Smooth muscle cell of the brain vasculature (primary cell): Measurements from ENCODE around the gene GPX7.

Source experiments
- DNase-seq: peaks from one replicate; pipeline ENCODE4 v3.0.0-alpha.2; 2012; ENCODE audit warnings: low read depth, low spot score

Gene GPX7

GRCh38 chr1:52588027-52588426 is 14.1 kb upstream of the GPX7 start:
- no peak for DNase-seq

DNA sequence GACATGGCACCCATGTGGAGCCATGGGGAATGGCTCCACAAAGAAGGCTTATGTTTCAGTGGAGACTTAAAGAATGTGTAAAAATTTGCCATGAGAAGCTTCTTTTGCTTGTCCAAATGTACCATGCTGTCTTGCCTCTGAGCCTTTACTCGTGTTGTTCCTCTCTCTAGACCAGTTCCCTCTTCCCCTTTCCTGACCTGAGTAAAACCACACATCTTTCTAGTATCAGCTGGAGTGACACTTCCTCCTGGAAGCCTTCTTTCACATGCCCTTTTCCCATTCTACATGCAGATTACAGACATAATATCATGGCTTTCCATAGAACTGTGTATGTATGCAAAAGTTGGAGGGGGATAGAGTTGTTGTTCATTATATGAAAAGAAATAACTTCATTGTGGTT is 13.6 kb upstream of the GPX7 start:
- no peak for DNase-seq

DNA sequence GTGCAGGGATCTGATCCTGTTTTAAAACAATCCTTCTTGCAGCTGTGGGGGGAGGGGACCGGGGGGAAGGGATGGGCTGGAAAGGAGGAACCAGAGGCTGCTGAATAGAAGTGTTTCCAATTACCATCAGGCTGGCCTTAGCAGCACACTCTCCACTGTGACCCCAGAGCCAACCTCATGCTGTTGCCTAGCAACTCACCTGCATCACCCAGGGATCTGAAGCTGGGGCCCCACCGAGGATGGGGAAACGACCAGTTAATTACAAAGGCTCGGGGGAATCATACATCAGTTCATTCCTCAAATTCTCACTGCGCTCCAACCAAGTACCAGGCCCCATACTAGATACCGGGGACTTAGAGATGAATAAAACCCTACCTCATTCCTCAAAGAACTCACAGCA is 11.9 kb upstream of the GPX7 start:
- DNase-seq: no peak

DNA sequence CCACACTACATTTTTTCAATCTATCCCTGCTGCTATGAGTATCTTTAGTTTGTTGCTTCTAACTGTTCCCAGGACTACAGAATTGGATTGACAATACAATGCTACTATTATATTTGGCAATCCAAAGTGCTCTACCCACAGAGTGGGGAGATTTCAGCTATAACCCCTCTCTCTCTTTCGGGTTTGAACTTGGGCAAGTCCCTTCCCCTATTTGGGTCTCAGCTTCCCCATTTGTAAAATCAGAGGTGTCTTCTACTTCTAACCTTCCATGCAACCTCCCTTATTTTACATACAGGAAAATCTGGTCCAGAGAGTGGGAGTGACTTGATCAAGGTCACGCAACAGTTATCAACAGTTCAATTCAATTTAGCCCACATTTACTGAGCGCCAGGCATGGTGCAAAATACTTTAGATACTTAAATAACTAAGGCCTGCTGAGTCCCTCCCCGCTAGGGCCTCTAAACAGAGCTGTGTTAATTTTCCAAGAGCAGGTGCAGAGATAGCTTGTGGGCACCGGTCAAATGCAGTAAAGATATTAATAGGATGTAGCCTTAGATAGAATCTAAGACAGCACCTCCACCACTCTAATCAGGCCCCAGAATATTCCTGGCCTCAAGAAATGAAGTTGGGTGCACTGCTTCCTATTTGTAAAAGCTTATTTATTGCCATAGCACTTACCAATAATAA is 9.4 kb upstream of the GPX7 start:
- no peak for DNase-seq

DNA sequence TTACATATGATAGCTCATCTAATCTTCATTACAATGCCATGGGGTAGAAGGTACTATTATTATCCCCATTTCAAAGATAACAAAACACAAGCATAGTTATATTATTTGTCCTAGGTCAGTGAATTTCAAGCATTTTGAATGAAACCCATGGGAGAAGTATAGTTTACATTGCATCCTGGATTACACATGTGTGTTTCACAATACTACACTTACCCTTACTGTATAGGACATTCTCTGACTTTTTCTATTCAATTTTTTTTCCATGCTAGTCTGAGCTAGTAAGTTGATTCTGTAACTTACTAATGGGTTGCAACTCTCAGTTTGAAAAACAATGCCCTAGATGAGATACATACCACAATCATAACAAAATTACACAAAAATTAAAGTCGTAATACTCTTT is 8.7 kb upstream of the GPX7 start:
- DNase-seq: no peak

- DNase-seq: no peak
Observed at GRCh38 chr1:52595061-52595460, 7.1 kb upstream of the GPX7 start.

DNA sequence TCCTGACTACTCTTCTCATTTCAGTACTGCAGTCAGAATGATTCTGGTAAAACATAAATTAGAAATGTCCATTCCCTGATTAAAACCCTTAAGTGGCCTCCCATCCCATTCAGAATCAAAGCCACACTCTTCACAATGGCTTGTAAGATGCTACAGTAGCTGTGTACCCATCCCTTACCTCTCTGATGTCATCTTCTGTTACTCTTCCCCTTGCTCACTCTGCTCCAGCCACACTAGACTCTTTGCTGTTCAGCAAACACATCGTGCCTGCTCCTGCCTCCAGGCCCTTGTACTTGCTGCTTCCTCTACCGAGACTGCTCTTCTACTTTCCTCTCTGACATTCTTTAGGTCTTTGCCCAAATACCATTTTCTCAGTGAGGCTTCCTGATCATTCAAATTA is 4.3 kb upstream of the GPX7 start:
- DNase-seq: no peak

- no peak for DNase-seq
Observed at GRCh38 chr1:52598729-52599128, 3.4 kb upstream of the GPX7 start.

- no peak for DNase-seq
Observed at GRCh38 chr1:52599236-52599635, 2.9 kb upstream of the GPX7 start.

DNA sequence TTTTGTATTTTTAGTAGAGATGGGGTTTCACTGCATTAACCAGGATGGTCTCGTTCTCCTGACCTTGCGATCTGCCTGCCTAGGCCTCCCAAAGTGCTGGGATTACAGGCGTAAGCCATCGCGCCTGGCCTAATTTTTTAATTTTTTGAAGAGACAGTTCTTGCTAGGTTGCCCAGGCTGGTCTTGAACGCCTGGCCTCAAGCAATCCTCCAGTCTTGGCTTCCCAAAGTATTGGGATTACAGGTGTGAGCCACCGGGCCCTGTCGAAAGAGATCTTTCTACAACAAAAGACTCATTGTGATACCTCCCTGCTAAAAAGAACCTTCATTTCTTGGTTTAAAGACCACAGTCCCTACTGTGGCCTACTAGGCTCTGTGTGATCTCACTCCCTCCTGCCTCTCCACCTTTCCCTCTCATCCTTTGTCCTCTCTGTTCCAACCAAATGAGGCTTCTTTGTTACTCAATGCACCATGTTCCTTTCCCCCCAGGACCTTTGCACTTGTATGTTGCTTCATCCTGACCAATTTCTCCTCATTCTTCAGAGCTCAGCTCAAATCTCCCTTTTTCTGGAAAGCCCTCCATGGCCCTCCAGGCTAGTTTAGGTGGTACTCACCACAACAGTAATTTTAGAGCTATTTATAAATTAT is 1.5 kb upstream of the GPX7 start:
- no peak for DNase-seq

DNA sequence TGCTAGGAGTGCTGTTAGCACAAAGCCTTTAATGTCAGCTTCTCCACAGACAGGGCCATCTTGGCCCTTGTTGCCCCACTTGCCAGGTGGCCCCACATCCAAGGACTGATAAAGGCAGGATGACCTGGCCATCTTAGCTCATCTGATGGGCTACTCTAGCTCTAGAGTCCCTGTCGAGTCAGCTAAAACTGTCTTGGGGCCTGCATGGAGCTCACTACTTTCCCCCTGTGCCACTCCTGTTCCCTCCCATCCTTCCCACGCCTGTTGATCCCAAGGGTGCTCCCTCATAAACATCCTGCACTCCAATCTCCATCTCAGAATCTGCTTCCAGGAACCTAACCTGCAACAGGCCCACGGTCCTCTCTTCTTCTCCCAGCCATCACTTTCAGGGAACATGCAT is 652 bp upstream of the GPX7 start:
- no peak for DNase-seq

- no peak for DNase-seq
Observed at GRCh38 chr1:52602856-52603600, 857 bp downstream of the GPX7 start.

- DNase-seq: no peak
Observed at GRCh38 chr1:52603630-52604029, 1.5 kb downstream of the GPX7 start.

DNA sequence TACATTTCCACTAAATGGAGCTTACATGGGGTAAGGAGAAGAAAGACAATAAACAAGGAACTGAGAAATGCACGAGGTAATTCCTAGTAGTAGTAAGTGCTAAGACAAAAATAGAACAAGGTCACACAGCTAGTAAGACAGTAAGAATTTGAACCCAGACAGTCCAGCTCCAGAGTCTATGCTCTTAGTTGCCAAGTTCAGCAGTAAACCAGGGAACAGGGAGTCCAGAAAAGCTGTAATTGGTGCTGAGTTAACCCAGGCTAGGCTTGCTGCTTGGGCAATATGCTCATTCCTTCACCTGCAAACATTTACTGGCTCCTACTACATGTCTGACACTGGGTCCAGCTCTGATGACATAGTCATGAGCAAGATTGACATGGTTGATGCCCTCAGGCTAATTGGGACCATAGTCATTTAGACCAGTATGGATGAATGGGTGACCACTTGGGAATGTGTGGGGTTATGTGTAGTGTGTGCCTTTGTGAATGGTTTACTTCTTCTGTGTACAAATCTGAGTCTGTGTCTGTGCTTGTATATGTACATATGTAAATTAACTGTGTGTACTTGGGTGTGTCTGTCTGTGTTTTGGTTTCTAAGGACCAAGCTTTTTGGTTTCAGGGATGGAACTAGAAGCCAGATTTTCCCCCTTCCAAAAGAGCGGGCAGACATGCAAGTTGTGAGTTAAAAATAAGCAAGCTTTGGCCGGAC is 2.0 kb downstream of the GPX7 start:
- DNase-seq: no peak

GRCh38 chr1:52613636-52614373 is 11.6 kb downstream of the GPX7 start:
- no peak for DNase-seq

DNA sequence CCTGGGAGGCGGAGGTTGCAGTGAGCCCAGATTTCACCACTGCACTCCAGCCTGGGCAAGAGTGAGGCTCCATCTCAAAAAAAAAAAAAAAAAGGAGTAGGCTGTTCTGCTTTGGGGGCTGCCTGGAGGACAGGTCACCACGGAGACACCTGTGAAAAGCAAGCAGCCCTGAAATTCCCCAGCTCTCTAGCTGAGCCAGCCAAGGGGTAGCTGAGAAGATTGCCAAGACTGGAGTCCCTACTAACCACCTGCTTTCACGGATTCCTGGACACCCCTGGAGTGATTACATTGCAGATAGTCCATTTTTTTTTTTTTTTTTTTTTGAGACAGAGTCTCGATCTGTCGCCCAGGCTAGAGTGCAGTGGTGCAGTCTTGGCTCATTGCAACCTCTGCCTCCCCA is 12.5 kb downstream of the GPX7 start:
- DNase-seq: no peak

GRCh38 chr1:52615489-52616042 is 13.4 kb downstream of the GPX7 start:
- DNase-seq: no peak

- no peak for DNase-seq
Observed at GRCh38 chr1:52621950-52622349, 19.8 kb downstream of the GPX7 start.

DNA sequence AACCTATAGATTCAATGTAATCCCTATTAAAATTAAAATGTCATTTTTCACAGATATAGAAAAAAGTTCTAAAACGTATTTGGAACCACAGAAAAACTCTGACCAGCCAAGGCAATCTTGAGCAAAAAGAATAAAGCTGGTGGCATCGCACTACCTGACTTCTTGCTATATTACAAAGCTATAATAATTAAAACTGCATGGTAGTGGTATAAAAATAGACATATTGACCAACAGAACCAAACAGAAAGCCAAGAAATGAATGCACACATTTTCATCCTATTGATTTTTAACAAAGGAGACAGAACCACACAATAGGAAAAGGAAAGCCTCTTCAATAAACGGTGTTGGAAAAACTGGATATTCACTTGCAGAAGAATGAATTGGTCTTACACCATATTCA is 21.6 kb downstream of the GPX7 start:
- no peak for DNase-seq

- no peak for DNase-seq
Observed at GRCh38 chr1:52627028-52627427, 24.9 kb downstream of the GPX7 start.

GRCh38 chr1:52628614-52629324 is 26.6 kb downstream of the GPX7 start:
- no peak for DNase-seq
